Fibroblast of the aortic adventitia (primary cell): ENCODE data around the gene CD180. TPM values are rescaled to one million over a fixed set of nuclear protein-coding genes. Genes with fewer than 3 reads are reported as not detected.

Experiments used
- DNase-seq: peaks from one replicate; pipeline ENCODE4 v3.0.0-alpha.2; 2010; ENCODE audit warnings: low read depth
- H3K4me3 ChIP-seq: 2 replicates; pipeline ENCODE4 v1.5.1; 2011; ENCODE audit warnings: low read depth, mild to moderate bottlenecking, control low read depth, low read length, moderate library complexity
- CTCF ChIP-seq: IDR thresholded peaks from 2 replicates; pipeline ENCODE4 v1.5.1; 2011; ENCODE audit warnings: mild to moderate bottlenecking, low read length, control low read depth, inconsistent platforms; ENCODE audit not compliant: insufficient read depth
- total RNA-seq: library from RNA; depleted of rRNA; stranded (reverse); fragments of >200 nt; gene quantifications from 2 replicates; pipeline ENCODE4 v1.2.3, GENCODE V29; 2012; ENCODE audit warnings: low replicate concordance

Gene CD180
- total RNA-seq, 1 donor = 0.09 TPM

- DNase-seq = no peak
- TF ChIP-seq CTCF = no peak
- no peak overlapping the region for H3K4me3 ChIP-seq
Observed at GRCh38 chr5:67204821-67205220, 8.2 kb upstream of the CD180 start.

- TF ChIP-seq CTCF = no peak
- H3K4me3 ChIP-seq = no peak overlapping the region
- DNase-seq = no peak
Observed at GRCh38 chr5:67203701-67204074, 7.1 kb upstream of the CD180 start.

GRCh38 chr5:67202828-67203227 lies 6.2 kb upstream of the CD180 start:
- no peak for DNase-seq
- no peak overlapping the region for H3K4me3 ChIP-seq
- no peak for TF ChIP-seq CTCF

GRCh38 chr5:67201897-67202549 lies 5.4 kb upstream of the CD180 start:
- no peak for DNase-seq
- H3K4me3 ChIP-seq = no peak overlapping the region
- TF ChIP-seq CTCF = no peak

GRCh38 chr5:67200809-67201562 lies 4.4 kb upstream of the CD180 start:
- DNase-seq = no peak
- TF ChIP-seq CTCF = no peak
- no peak overlapping the region for H3K4me3 ChIP-seq

- no peak for TF ChIP-seq CTCF
- H3K4me3 ChIP-seq = no peak overlapping the region
- no peak for DNase-seq
Observed at GRCh38 chr5:67199859-67200258, 3.3 kb upstream of the CD180 start.
